ENCODE data around the gene CDC37L1.
"Not testable (repeated sequence)": the region's sequence is repeated elsewhere in the genome, so short reads cannot be mapped to it uniquely, and the experiment has no call there.

The CDC37L1 gene

DNA sequence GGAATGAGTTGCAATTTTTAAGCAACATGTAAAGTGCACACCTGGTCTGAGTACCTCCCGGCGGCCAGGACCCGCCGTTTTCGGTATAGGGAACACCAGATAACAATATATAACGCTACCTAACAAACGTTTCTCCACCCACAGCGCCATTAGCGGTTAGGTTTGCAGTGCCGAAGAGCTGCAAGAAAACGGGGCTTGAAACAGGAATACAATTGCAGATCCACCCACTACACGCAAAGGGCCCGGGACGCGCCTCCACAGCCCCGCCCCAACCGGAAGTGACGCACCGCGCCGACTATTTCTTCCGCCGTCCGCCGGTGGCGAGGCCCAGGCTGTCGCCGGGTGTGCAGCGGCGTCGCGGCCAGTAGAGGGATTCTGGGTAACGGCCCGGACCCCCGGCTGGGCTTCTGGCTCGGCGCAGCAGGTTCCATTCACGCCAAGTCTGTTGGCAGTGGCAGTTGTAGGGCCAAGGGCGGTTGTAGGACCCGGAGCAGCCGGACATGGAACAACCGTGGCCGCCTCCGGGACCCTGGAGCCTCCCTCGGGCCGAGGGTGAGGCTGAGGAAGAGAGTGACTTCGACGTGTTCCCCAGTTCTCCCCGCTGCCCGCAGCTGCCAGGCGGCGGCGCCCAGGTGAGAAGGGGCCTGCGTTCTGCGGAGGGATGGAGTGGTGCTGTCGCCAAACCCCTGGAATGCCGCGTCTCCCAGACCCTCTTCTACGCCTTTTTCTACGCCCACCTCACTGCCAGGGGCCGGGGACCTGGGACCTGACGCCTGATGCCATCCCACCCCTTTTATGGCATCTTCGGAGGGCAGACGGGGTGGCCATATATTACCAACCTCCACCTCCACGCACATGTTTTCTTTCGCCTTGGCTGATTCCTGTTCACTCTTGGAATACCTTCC is at the start of gene CDC37L1:
Gene CDC37L1 (plus strand): TSS at position 302 of the 905 bp plus-strand sequence. CDS start 199 bp downstream, at position 501.
- peak; percentile 98 for DNase-seq

DNA sequence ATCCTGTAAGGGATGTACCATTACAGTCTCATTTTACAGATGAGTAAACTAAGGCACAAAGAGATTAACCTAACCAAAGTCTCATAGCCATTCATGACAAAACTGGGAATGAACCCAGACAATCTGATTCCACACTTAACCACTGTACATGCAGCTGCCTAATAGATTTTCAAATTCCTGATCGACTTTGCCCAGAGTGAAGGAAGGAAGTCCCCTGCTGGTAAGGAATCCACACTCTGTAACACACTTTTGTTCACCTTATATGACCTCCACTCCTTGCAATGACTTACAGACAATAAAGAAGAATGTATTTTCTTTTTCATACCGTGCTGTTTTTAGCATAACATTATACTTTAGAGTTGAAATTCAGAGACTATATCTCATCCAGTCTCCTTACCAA is 48.5 kb upstream of the CDC37L1 start:
- DNase-seq: no peak

DNA sequence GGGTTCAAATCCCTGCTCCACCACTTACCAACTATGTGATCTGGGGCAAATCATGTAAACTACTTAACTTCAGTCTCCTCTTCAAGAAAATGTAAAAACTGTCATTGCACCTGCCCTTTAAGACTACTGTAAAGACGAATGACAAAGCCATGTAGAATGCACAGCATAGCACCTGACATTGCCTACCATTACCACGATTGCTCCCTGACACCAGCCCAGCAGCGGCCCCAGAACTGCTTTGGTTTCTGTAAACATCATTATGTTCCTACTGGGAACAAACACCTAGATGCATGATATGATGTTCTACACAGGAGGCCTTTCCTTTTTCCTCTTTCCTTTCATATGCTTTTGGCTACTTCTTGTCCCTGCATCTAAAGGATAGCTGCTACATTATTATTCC is 40.4 kb upstream of the CDC37L1 start:
- DNase-seq: no peak

DNA sequence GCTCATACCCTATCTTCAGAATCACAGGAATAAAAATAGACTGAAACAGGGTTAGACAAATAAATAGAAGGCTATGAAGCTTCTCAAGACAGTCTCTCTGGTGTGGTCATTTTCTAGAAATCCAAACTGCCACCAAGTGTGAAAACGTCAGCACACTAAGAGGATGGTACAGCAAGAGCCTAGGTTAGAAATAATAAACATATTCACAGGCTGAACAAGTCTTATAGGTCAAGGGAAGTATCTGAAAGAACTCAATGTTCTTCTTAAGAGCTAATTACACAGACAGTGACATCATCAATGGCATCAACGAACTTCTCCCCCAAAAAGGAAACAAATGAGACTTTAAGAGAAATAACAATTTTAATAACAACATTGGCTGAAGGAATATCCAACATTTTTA is 39.9 kb upstream of the CDC37L1 start:
- no peak for DNase-seq

DNA sequence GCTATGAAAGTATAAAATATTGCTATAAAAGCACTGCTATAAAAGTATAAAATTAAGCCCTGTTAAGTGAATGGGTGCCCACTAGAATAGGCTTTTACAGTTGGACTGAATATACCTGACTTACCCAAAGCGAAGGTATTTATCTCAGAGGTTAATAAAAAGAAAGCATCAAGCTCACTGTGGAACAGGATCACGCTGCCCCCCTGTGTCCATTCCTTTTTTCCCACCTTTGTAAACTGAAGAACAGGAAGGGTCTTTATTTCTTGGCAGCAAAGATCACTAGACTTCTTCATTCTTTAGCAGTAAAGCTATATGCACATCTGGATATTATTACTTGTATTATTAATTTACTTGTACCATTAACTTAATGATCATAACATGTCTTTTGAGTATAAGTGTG is 39.3 kb upstream of the CDC37L1 start:
- peak; percentile 30 for DNase-seq

DNA sequence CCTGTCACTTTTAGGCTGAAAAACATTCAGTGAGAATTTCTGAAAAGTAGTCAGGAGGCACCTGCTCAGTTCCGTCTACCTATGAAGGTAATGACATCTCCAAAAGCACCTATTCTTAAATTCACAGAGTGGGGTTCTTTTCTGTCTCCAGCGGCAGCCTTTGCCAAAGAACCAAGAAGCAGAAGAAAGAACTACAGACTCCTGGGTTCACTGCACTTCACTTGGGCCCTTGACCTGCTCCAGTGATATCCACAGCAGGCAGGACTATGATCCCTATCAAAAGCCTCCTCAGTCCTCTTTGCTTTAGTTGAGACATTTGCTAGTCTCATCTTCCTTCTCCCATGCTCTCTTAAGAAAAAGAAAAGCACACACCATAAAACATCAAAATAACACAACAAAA is 37.0 kb upstream of the CDC37L1 start:
- DNase-seq: no peak

GRCh38 chr9:4654084-4654483 is 25.3 kb upstream of the CDC37L1 start:
- no peak for DNase-seq

DNA sequence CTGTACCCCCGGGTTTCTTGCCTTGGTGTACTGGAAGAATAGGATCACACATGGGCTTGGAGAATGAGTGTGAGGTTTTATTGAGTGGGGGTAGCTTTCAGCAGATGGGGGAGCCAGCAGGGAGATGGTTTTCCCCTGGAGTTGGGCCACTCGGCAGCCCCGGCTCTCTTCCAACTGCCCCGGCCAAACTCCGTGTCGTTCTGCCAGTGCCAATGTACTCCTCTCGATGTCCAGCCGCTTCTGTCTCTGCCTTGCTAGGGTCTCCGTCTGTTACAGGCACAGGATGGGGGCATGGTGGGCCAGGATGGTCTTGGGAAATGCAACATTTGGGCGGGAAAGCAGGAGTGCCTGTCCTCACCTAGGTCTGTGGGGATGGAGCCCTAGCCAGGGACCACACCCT is 24.8 kb upstream of the CDC37L1 start:
- no peak for DNase-seq

- not testable (repeated sequence) for DNase-seq
Observed at GRCh38 chr9:4656196-4656595, 23.2 kb upstream of the CDC37L1 start.

DNA sequence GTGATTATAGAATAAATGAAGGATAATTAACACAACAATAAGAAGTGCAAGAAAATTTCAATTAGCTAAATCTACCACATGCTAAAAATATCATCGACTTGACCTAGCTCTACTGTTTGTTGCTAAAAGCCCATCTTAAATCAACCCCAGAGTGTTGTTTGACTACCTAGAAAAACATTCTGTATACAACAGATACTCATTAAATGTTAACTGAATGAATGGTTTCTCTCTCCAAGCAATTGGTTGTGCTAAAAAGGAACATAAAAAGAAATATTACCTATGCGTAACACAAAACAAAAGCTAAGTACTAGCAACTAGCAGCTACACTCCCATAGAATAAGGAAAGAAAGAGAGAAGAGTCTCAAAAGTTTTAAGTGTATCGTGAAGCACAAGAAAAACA is 22.7 kb upstream of the CDC37L1 start:
- no peak for DNase-seq

- no peak for DNase-seq
Observed at GRCh38 chr9:4657426-4658159, 21.8 kb upstream of the CDC37L1 start.

- DNase-seq: not testable (repeated sequence)
Observed at GRCh38 chr9:4660665-4661064, 18.7 kb upstream of the CDC37L1 start.

GRCh38 chr9:4661165-4661564 is 18.2 kb upstream of the CDC37L1 start:
- no peak for DNase-seq

- DNase-seq: no peak
Observed at GRCh38 chr9:4661611-4662010, 17.8 kb upstream of the CDC37L1 start.

GRCh38 chr9:4662108-4662988 is 17.0 kb upstream of the CDC37L1 start, which contains the start of gene PLPP6:
TSS of gene PLPP6 (plus strand) at chr9:4662294. CDS start at chr9:4662376, 82 bp downstream.
- peak; percentile 76 for DNase-seq

DNA sequence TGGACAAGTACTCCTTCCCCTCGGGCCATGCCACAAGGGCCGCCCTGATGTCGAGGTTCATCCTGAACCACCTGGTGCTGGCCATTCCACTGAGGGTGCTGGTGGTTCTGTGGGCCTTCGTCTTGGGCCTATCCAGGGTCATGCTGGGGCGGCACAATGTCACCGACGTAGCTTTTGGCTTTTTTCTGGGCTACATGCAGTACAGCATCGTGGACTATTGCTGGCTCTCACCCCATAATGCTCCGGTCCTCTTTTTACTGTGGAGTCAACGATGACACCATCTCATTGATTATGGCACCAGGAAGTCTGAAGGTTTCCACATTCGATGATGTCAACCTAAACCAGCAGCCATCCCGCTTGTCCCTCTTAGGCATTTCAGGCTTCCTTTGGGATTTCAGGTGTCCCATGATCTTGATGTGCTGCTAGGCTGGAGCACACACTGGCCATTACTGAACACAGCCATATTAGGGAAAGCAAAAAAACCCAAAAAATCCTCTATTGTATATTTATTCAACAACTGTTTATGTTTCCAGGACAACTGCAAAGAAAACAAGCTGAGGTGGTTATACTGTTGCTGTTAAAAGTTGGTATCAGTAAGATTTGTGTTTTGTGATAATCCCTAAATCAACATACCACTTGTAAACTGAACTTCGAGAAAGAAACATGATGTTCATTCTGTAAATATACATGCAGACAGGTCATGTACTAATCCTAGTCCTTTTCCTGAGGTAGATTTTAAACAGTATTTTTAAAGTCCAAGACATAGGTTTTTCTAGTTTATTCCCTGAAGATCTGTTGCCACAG is 16.2 kb upstream of the CDC37L1 start:
- no peak for DNase-seq

GRCh38 chr9:4663956-4664355 is 15.4 kb upstream of the CDC37L1 start:
- DNase-seq: no peak

DNA sequence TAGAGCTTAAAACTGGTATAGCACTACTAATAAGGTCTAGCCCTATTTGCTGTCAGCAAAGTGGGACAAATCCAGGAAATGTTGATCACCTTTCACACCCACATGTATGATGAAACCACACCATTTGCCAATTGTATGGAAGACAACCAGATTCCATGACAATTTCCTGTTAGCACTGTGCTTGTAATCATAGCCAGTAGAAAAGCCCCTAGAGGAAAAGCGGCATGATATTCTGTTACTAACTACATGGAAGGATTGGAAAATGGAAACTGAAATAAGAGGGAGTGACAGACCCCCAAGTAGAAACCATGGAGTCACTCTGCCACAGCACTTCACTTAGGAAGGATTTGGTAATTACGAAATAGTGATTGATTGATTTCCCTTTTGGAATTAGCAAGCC is 14.0 kb upstream of the CDC37L1 start:
- DNase-seq: no peak

GRCh38 chr9:4666042-4666699 is 13.2 kb upstream of the CDC37L1 start, which contains the start of gene SPATA6L:
TSS of gene SPATA6L (minus strand) at chr9:4666480. CDS start at chr9:4666250, 230 bp downstream.
- peak; percentile 29 for DNase-seq

- DNase-seq: no peak
Observed at GRCh38 chr9:4667681-4668080, 11.7 kb upstream of the CDC37L1 start.

DNA sequence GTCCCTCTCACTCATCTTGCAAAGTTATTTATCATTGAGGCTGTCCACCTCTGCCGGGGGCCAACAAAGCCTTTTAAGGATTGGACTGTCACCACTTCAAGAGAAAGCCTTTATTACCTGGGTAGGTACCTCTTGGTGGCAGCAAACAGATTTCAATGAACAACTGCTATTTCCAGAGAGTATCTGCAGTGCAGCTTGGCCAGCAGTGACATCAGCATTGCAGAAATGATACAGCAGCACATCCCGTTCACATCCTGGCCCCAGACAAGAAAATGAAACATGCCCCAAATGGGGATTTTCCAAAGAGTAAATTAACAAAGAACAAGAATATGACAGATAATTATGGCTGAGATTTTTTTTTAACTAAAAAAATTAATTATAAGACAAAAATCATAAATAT is 10.8 kb upstream of the CDC37L1 start:
- DNase-seq: no peak

Data from stimulated activated CD4-positive, alpha-beta T cell treated with anti-CD3 and anti-CD28 coated beads, Interleukin-1b, Interleukin-23, amount 100 ng/mL, for 48 hours (primary cell).